NCI-H510A (cell line): Measurements from ENCODE around the gene C10orf90.
"Not testable (repeated sequence)": the region's sequence is repeated elsewhere in the genome, so short reads cannot be mapped to it uniquely, and the experiment has no call there.

Experiments
- DNase-seq: peaks from one replicate; lab custom pipeline; 2025; lab: John Stamatoyannopoulos, UW

The C10orf90 gene

DNA sequence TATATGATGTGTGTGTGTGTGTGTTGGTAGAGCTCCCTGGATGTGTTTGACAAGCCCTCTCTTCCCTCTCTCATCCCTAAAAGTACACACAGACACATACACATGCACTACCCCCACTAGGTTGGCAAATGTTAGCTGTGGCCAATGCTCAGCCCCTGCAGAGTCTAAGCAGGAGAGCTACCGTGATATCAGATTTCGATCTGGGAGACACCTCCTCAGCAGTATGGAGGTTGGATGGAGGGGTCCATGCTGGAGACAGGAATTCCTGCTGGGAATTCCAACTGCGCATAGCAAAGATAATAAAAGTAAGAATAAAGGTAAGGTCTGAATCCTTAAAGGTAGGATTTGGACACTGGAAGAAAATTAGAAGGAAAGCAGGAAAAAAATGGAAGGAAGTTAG, 85.7 kb downstream of the C10orf90 start:
- no peak for DNase-seq

DNA sequence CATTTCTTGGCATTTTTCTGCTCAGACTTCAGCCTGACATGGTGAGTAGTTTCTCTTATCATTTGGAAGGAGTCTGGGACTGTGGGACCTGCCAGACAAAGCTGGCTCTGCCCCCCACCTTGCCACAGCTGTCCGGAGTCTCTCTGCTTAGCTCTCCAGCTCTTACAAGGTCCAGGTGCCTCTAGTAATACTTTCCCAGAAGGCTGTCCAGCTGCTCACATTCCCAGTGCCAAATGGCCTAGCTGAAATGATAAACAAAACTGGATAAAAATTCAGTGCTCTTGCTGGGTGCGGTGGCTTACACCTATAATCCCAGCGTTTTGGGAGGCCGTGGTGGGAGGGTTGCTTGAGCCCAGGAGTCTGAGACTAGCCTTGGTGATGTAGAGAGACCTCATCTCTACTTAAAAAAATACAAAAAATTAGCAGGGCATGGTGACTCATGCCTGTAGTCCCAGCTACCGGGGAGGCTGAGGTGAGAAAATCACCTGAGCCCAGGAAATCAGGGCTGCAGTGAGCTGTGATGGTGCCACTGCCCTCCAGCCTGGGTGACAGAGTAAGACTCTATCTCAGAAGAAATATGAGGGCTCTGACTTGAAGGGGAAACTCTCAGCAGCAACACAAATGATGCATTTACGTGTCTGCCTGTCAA, 86.8 kb downstream of the C10orf90 start:
- no peak for DNase-seq

GRCh38 chr10:126581648-126582046, 88.8 kb downstream of the C10orf90 start:
- DNase-seq: no peak

- no peak for DNase-seq
These were observed 89.4 kb downstream of the C10orf90 start for GRCh38 chr10:126580873-126581647.

DNA sequence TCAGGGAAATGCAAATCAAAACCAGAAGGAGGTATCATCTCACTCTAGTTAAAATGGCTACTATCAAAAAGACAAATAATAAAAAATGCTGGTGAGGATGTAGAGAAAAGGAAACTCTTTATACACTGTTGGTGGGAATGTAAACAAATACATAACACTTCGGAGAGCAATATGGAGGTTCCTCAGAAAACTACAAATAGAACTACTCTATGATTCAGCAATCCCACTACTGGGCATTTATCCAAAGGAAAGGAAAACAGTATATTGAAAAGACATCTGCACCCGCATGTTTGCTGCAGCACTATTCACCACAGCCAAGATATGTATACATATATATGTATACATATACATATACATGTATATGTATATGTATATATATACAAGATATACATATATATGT, 94.2 kb downstream of the C10orf90 start:
- DNase-seq: no peak

DNA sequence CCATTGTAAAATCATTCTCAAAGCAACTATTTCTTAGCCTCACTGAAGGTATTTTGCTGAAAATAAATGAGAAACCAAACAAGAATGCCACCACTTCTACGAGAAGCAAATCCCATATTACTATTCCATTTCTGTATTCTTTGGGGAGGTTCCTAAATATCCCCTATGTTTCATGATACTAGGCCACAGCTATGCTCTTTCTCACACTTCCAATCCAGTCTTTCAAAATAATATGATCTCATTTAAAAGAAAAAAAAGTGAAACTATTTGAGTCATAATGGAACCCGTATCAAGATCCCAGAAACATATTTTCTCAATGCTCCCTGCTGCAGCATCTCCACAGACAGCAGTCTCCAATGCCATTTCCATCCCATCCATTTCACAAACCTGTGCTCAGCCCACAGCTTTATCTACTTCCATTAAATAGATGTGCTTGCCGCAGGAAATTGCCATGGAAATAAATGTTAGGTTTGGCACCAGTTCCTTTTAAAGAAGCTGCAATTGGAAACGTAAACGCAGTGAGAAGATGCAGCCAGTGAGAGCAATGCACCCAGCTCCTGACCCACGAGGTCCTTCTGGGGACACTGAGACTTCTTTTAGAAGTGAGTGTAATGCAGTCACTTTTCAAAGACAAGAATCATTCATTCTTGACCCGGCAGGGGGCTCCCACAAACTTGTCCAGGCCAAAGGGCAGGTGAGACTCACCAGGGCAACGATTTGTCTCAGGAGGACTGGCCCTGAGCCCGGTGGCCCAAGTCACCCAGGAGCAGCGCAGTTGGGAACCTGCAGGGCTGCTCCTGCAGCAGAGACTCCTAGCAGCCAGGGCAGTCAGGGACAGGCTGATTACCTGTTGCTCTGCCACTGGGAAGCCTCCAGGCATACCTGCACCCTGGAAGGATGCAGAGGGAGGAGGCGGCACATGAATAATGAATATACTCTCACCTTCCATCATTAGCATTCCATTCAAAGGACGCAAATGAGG, 99.6 kb downstream of the C10orf90 start:
- DNase-seq: no peak

- DNase-seq: no peak
These were observed 100.3 kb downstream of the C10orf90 start for GRCh38 chr10:126570245-126570570.

DNA sequence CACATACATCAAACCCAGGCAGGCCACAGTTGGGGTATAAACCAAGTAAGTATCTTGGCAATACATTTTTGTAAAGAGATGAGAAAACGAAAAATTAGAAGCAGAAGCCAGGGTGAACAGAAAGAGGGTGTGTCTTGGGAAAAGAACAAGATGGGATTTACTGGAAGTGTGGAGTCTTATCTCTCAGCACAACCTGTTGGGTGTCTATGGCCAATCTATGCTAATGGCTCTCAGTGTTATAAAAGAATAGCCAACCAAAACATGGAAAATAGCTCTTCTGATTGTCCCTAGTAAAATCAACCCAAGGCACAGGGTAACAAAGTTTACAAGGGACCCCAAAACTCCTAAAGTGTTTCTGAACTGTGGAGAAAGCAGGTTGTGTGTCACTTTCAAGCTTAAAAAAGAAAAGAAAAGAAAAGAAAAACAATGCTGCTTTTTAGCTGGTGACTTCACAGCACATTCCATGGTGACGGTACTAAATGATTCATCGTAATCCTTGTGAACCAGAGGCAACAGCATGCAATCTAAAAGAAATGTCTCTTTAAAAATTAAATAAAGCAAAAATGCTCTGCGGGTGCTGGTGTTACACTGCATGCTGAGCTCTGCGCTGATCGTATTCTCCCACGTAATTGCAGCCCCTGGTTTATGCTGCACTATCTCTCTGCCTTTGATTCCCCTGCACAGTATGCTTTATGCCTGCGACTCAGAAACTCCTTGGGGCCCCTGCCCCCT, 100.8 kb downstream of the C10orf90 start:
- DNase-seq: no peak

GRCh38 chr10:126568809-126569385, 101.6 kb downstream of the C10orf90 start:
- no peak for DNase-seq

DNA sequence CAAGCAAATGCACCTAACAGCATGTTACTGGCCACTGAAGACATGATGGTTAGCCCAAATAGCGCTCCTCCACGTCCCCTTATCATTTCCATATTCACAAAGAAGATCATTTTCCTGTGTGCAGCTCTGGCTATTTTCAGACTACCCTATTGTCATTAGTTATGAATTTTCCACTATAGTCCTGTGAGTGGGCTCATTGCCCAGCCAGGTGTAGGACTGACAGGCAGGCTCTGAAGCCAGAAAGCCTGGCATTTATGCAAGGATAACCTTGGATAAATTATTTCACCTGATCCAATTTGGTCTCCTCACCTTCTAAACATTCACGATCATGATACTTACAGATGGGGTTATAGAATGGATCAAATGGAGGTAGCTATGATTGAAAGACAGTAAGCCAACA, 104.6 kb downstream of the C10orf90 start:
- DNase-seq: no peak

- DNase-seq: peak; percentile 43
These were observed 105.1 kb downstream of the C10orf90 start for GRCh38 chr10:126565441-126565840.

DNA sequence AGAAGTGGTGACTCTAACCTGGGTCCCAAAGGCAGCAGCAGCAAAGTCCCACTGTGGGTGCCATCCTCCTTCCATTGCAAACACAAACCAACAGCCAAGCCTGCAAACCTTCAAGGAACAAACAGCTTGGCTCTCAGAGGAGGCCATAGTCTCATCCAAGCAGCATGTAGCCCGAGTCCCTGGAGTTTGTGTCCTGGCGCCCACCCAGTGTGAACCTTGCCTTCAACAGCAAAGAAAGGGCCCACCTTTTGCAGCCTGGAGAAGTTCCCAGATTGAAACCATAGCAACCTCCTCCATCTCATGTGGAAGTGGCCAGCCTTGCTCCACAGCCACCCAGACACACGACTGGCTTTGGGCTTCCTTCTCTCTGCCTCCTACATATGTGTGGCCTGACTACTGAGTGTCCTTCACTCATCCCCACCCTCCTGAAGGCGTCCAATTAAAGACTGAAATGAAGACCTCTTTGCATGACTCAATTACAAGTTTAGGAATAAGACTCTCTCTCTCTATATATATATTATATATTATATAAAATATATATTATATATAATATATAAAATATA, 106.1 kb downstream of the C10orf90 start:
- DNase-seq: no peak

DNA sequence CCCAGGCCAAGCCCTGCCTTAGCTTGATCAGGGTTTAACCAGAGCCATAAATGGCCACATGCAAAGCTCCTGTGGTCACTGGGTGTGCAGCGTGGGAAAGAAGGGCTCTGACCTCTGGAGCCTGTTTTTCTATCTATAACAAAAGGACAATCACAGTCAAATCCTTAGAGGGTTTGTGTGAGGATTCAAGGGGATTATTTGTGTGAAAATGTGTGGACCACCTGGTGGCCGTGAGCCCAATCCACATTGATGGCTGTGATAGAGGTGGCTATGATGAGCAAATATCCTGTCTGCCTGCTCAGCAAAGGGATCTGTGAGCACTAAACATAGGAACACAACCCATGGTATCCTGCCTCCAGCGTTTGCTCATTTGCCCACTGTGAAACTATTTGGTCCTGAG, 107.1 kb downstream of the C10orf90 start:
- no peak for DNase-seq

GRCh38 chr10:126561921-126562680, 108.4 kb downstream of the C10orf90 start:
- DNase-seq: no peak

GRCh38 chr10:126561294-126561920, 109.1 kb downstream of the C10orf90 start:
- DNase-seq: no peak

GRCh38 chr10:126558881-126559280, 111.6 kb downstream of the C10orf90 start:
- no peak for DNase-seq

DNA sequence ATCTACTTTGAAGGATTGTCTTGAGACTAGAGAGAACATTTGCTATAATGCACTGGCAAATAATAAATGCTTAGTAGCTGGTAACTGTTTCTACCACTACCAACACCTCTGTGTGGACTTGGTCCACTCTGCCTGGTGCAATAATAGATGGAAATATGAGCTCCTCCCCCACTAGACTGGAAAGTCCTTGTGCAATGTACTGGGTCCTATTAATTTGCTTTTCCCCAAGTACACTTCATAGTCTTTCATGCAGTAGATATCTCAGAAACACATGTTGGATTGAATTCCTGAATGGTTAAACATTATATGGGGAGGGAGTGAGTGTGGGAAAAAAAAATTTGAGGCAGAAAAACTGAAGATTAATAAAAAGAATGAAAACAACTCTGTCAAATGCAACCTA, 119.3 kb downstream of the C10orf90 start:
- no peak for DNase-seq

GRCh38 chr10:126550586-126550985, 119.9 kb downstream of the C10orf90 start:
- not testable (repeated sequence) for DNase-seq

DNA sequence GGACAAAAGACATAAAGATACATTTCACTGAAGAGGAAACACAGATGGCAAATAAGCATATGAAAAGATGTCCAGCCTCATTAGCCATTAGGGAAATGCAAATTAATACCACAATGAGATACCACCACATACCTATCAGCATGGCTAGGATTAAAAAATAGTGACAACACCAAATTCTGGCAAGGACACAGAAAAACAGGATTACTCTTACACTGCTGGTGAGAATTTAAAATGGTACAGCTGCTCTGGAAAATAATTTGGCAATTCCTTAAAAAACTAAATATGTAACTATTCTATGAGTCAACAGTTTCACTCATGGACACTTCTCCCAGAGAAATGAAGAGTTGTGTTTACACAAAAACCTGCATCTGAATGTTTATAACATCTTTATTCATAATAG, 121.1 kb downstream of the C10orf90 start:
- no peak for DNase-seq

DNA sequence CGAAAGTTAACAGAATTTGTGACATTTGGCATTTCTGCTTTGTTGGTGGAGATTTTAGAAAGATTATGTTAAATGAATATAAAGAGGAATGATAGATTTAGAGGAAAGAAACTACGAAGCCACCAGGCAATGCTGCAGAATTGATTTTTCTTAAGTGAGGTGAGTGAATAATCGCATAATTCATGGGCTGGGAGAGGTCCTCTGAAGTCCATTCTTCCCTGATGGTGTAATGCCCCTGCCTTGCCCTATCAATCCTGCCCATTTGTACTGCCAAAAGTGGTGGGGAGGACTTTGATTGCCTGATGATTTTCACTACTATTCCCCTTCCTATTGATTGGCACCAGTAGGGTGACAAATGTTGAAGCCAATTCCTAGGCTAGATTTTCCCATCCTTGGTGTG, 125.9 kb downstream of the C10orf90 start:
- DNase-seq: no peak
